H9 (cell line): ENCODE results near the gene TMEM33. TPM values are rescaled to one million over a fixed set of nuclear protein-coding genes. Genes with fewer than 3 reads are reported as not detected.

ENCODE experiments used
- DNase-seq: peaks from one replicate; pipeline ENCODE4 v3.0.0-alpha.2; 2017
- H2AFZ ChIP-seq: one replicate; pipeline ENCODE4 v1.6.1; 2013; ENCODE audit warnings: mild to moderate bottlenecking, low read length, control low read depth, moderate library complexity
- H2AK5ac ChIP-seq: 2 replicates; pipeline ENCODE4 v1.6.1; 2013; ENCODE audit warnings: low read length, control low read depth, mixed read lengths; ENCODE audit not compliant: insufficient read length
- H2BK120ac ChIP-seq: one replicate; pipeline ENCODE4 v1.6.1; 2013; ENCODE audit warnings: low read depth, mild to moderate bottlenecking, low read length, control low read depth, inconsistent platforms; ENCODE audit not compliant: poor library complexity, severe bottlenecking
- H2BK12ac ChIP-seq: 2 replicates; pipeline ENCODE4 v1.6.1; 2013; ENCODE audit warnings: low read length, control low read depth, mixed read lengths, low read depth; ENCODE audit not compliant: insufficient read length
- H2BK15ac ChIP-seq: 2 replicates; pipeline ENCODE4 v1.6.1; 2013; ENCODE audit warnings: low read depth, low read length, control low read depth
- H2BK20ac ChIP-seq: one replicate; pipeline ENCODE4 v1.6.1; 2013; ENCODE audit warnings: low read depth, mild to moderate bottlenecking, low read length, control low read depth, inconsistent platforms; ENCODE audit not compliant: poor library complexity, severe bottlenecking
- H2BK5ac ChIP-seq: 2 replicates; pipeline ENCODE4 v1.6.1; 2013; ENCODE audit warnings: low read length, control low read depth, mixed read lengths; ENCODE audit not compliant: insufficient read length
- H3K14ac ChIP-seq: 2 replicates; pipeline ENCODE4 v1.6.1; 2013; ENCODE audit warnings: low read length, control low read depth; ENCODE audit not compliant: insufficient read depth
- H3K18ac ChIP-seq: 2 replicates; pipeline ENCODE4 v1.6.1; 2013; ENCODE audit warnings: low read depth, mild to moderate bottlenecking, mixed read lengths, low read length, control low read depth; ENCODE audit not compliant: insufficient read length
- H3K23ac ChIP-seq: 2 replicates; pipeline ENCODE4 v1.6.1; 2013; ENCODE audit warnings: low read length, control low read depth, mixed read lengths, low read depth; ENCODE audit not compliant: insufficient read length
- H3K23me2 ChIP-seq: 2 replicates; pipeline ENCODE4 v1.6.1; 2013; ENCODE audit warnings: low read depth, mild to moderate bottlenecking, mixed read lengths, low read length, control low read depth; ENCODE audit not compliant: insufficient read length, poor library complexity, severe bottlenecking
- H3K27ac ChIP-seq: 2 replicates; pipeline ENCODE4 v1.5.1; 2013; ENCODE audit warnings: low read length, control low read depth, mixed read lengths, low read depth; ENCODE audit not compliant: insufficient read length
- H3K27me3 ChIP-seq: 2 replicates; pipeline ENCODE4 v1.6.1; 2013; ENCODE audit warnings: low read length, control low read depth, inconsistent platforms; ENCODE audit not compliant: insufficient read depth
- H3K4ac ChIP-seq: 2 replicates; pipeline ENCODE4 v1.6.1; 2013; ENCODE audit warnings: low read depth, mild to moderate bottlenecking, control low read depth, inconsistent platforms, low read length, moderate library complexity
- H3K4me1 ChIP-seq: 2 replicates; pipeline ENCODE4 v1.6.1; 2013; ENCODE audit warnings: low read length, control low read depth, inconsistent platforms; ENCODE audit not compliant: insufficient read depth
- H3K4me2 ChIP-seq: 2 replicates; pipeline ENCODE4 v1.6.1; 2013; ENCODE audit warnings: low read length, control low read depth, mixed read lengths; ENCODE audit not compliant: insufficient read length, insufficient read depth
- H3K56ac ChIP-seq: 2 replicates; pipeline ENCODE4 v1.6.1; 2013; ENCODE audit warnings: low read depth, mild to moderate bottlenecking, mixed read lengths, low read length, control low read depth; ENCODE audit not compliant: insufficient read length
- H3K79me1 ChIP-seq: 2 replicates; pipeline ENCODE4 v1.6.1; 2013; ENCODE audit warnings: low read depth, mild to moderate bottlenecking, moderate library complexity, low read length, control low read depth, inconsistent platforms; ENCODE audit not compliant: insufficient read depth, poor library complexity, severe bottlenecking
- H3K79me2 ChIP-seq: 2 replicates; pipeline ENCODE4 v1.6.1; 2013; ENCODE audit warnings: low read length, control low read depth, inconsistent platforms; ENCODE audit not compliant: insufficient read depth
- H3K9ac ChIP-seq: 2 replicates; pipeline ENCODE4 v1.6.1; 2013; ENCODE audit warnings: low read length, control low read depth, mixed read lengths; ENCODE audit not compliant: insufficient read length; ENCODE audit errors: extremely low read depth
- H3K9me3 ChIP-seq: one replicate; pipeline ENCODE4 v1.6.1; 2013; ENCODE audit warnings: low read depth, low read length, inconsistent platforms; ENCODE audit not compliant: control insufficient read depth
- H3T11ph ChIP-seq: one replicate; pipeline ENCODE4 v1.6.1; 2013; ENCODE audit warnings: mild to moderate bottlenecking, low read length, control low read depth, inconsistent platforms
- H4K20me1 ChIP-seq: one replicate; pipeline ENCODE4 v1.6.1; 2013; ENCODE audit not compliant: control insufficient read depth, insufficient read length, insufficient read depth
- H4K5ac ChIP-seq: 2 replicates; pipeline ENCODE4 v1.6.1; 2013; ENCODE audit warnings: low read depth, mild to moderate bottlenecking, mixed read lengths, low read length, control low read depth; ENCODE audit not compliant: insufficient read length
- H4K8ac ChIP-seq: replicated peaks from 2 replicates; pipeline ENCODE4 v1.6.1; 2013; ENCODE audit warnings: low read length, control low read depth, mixed read lengths, low read depth; ENCODE audit not compliant: insufficient read length
- H4K91ac ChIP-seq: 2 replicates; pipeline ENCODE4 v1.6.1; 2013; ENCODE audit warnings: low read depth, mild to moderate bottlenecking, moderate library complexity, mixed read lengths, low read length, control low read depth; ENCODE audit not compliant: insufficient read length
- H3K27ac Mint-ChIP-seq, 3 experiments: 2 replicates in 2 of 3; 3 replicates in 1 of 3; pipeline ENCODE4 v1.8.0; 2020 to 2021; ENCODE audit warnings: mixed read lengths in 3 of 3, mild to moderate bottlenecking in 1 of 3, moderate library complexity in 1 of 3
- H3K27me3 Mint-ChIP-seq: 2 replicates; pipeline ENCODE4 v1.8.0; 2021; ENCODE audit warnings: low read depth, mild to moderate bottlenecking, moderate library complexity, mixed read lengths
- H3K36me3 Mint-ChIP-seq, 3 experiments: 2 replicates in 2 of 3; 3 replicates in 1 of 3; pipeline ENCODE4 v1.8.0; 2020 to 2021; ENCODE audit warnings: low read depth in 3 of 3, mixed read lengths in 3 of 3; ENCODE audit not compliant: insufficient read depth in 1 of 3
- H3K4me1 Mint-ChIP-seq, 2 experiments: 2 replicates each; pipeline ENCODE4 v1.8.0; 2020; ENCODE audit warnings: mixed read lengths in 2 of 2
- H3K4me3 Mint-ChIP-seq, 2 experiments: 2 replicates in 1 of 2; 3 replicates in 1 of 2; pipeline ENCODE4 v1.8.0; 2020 to 2021; ENCODE audit warnings: mild to moderate bottlenecking in 2 of 2, mixed read lengths in 2 of 2, moderate library complexity in 1 of 2
- H3K9me3 Mint-ChIP-seq, 2 experiments: 2 replicates in 1 of 2; 3 replicates in 1 of 2; pipeline ENCODE4 v1.8.0; 2020; ENCODE audit warnings: mild to moderate bottlenecking in 2 of 2, mixed read lengths in 2 of 2, moderate library complexity in 1 of 2
- WGBS: extraction: QIAGEN DNeasy Blood & Tissue Kit; methylation state at CpG from one replicate; pipeline ENCODE4 v1.1.7; 2013; ENCODE audit warnings: missing lambda C conversion rate, low lambda C conversion rate, mixed read lengths; ENCODE audit not compliant: insufficient read length; ENCODE audit errors: extremely low coverage; 5-methylcytosine and 5-hydroxymethylcytosine counted together
- total RNA-seq: library from RNA; stranded (reverse); gene quantifications from 2 replicates; pipeline ENCODE4 v1.2.1, GENCODE V29; 2021
- TF ChIP-seq, protein P1 (sequence below): fragments of 200-600 bp; sonication (generic); conservative IDR thresholded peaks from 3 replicates; pipeline ENCODE4 v1.8.0; 2021; ENCODE audit warnings: antibody characterized with exemption, mild to moderate bottlenecking

The TMEM33 gene
- total RNA-seq, 1 experiment from 2014 or later: 74.2 TPM

GRCh38 chr4:41888687-41889074 lies 46.5 kb upstream of the TMEM33 start:
- H3K4me3 Mint-ChIP-seq: no peak overlapping the region

More at GRCh38 chr4:41888687-41889074, 46.5 kb upstream of the TMEM33 start:
- Mint-ChIP-seq H3K27me3 (peaks cover 71% of the 10 kb centered on the region), H3K36me3 (no peaks in the 10 kb centered on the region), H3K27ac (no peak overlapping the region), H3K4me1 (no peaks in the 10 kb centered on the region), H3K9me3 (no peaks in the 10 kb centered on the region)
- no peak overlapping the region for H3K18ac ChIP-seq
- no peak overlapping the region for H4K5ac ChIP-seq
- no peak overlapping the region for H3K9ac ChIP-seq
- H3K56ac ChIP-seq: no peak overlapping the region
- no peak overlapping the region for H3K4ac ChIP-seq
- H2BK20ac ChIP-seq: no peak overlapping the region
- no peak overlapping the region for H3K23ac ChIP-seq
- H4K8ac ChIP-seq: no peak overlapping the region
- WGBS: no CpG with 5 or more reads among the region's 1 CpG
- no peak overlapping the region for H3T11ph ChIP-seq
- no peak overlapping the region for H2AFZ ChIP-seq
- H3K4me2 ChIP-seq: no peak overlapping the region
- TF ChIP-seq, protein P1, sequence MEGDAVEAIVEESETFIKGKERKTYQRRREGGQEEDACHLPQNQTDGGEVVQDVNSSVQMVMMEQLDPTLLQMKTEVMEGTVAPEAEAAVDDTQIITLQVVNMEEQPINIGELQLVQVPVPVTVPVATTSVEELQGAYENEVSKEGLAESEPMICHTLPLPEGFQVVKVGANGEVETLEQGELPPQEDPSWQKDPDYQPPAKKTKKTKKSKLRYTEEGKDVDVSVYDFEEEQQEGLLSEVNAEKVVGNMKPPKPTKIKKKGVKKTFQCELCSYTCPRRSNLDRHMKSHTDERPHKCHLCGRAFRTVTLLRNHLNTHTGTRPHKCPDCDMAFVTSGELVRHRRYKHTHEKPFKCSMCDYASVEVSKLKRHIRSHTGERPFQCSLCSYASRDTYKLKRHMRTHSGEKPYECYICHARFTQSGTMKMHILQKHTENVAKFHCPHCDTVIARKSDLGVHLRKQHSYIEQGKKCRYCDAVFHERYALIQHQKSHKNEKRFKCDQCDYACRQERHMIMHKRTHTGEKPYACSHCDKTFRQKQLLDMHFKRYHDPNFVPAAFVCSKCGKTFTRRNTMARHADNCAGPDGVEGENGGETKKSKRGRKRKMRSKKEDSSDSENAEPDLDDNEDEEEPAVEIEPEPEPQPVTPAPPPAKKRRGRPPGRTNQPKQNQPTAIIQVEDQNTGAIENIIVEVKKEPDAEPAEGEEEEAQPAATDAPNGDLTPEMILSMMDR: no peak
- H3K79me2 ChIP-seq: no peaks in the 10 kb centered on the region; the same call in 1 of the 2 replicates
- no peak overlapping the region for H2BK120ac ChIP-seq
- peaks cover 14% of the 10 kb centered on the region; the same call in 1 of the 2 replicates for H3K27me3 ChIP-seq
- H3K23me2 ChIP-seq: no peaks in the 10 kb centered on the region
- H3K4me1 ChIP-seq: no peaks in the 10 kb centered on the region
- no peaks in the 10 kb centered on the region for H3K79me1 ChIP-seq
- H2BK5ac ChIP-seq: no peak overlapping the region
- no peak for DNase-seq
- no peak overlapping the region for H4K91ac ChIP-seq
- no peak overlapping the region for H2BK15ac ChIP-seq
- no peaks in the 10 kb centered on the region for H4K20me1 ChIP-seq
- no peak overlapping the region for H3K14ac ChIP-seq
- no peaks in the 10 kb centered on the region for H3K9me3 ChIP-seq
- H2AK5ac ChIP-seq: no peak overlapping the region
- H2BK12ac ChIP-seq: no peak overlapping the region
- no peak overlapping the region for H3K27ac ChIP-seq
